ENCODE measurements around the gene PLCB2. TPM values are rescaled to one million over a fixed set of nuclear protein-coding genes. Genes with fewer than 3 reads are reported as not detected.

Gene PLCB2
- polyA plus RNA-seq, 1 donor from 2014 or later, result 7.4 TPM

GRCh38 chr15:40309344-40309862 is 1.7 kb upstream of the PLCB2 start:
- Histone ChIP-seq H3K9me2 (ENCODE audit: insufficient read depth, low read length) (no peaks in the 10 kb centered on the region), H3K27me3 (ENCODE audit: insufficient read depth, low read depth, low read length) (no peaks in the 10 kb centered on the region), H3F3A (ENCODE audit: insufficient read depth, low read length, poor library complexity, severe bottlenecking) (no peaks in the 10 kb centered on the region), H4K20me1 (ENCODE audit: insufficient read depth) (no peaks in the 10 kb centered on the region), H2AFZ (ENCODE audit: low read depth, low read length) (no peak overlapping the region), H3K9ac (ENCODE audit: low read length) (peak overlapping the region; percentile 12), H3K9me3 (ENCODE audit: low read length) (no peaks in the 10 kb centered on the region), H3K4me2 (ENCODE audit: low read length) (no peak overlapping the region), H3K79me2 (replicated peaks; ENCODE audit: insufficient read depth, low read length) (no peaks in the 10 kb centered on the region), H3K36me3 (ENCODE audit: insufficient read depth, low read length) (no peaks in the 10 kb centered on the region), H3K27ac (ENCODE audit: low read length) (no peak overlapping the region), H3K4me3 (ENCODE audit: low read length) (no peak overlapping the region)
- TF ChIP-seq POLR2AphosphoS5 (IDR thresholded peaks at IDR 0.05) (no peak), MXI1 (conservative IDR thresholded peaks at IDR 0.05; ENCODE audit: poor library complexity, severe bottlenecking) (no peak), SMC3 (conservative IDR thresholded peaks at IDR 0.05; ENCODE audit: poor library complexity) (no peak), TAF1 (IDR thresholded peaks at IDR 0.05; ENCODE audit: low read depth) (no peak)
- TF ChIP-seq, protein P1, sequence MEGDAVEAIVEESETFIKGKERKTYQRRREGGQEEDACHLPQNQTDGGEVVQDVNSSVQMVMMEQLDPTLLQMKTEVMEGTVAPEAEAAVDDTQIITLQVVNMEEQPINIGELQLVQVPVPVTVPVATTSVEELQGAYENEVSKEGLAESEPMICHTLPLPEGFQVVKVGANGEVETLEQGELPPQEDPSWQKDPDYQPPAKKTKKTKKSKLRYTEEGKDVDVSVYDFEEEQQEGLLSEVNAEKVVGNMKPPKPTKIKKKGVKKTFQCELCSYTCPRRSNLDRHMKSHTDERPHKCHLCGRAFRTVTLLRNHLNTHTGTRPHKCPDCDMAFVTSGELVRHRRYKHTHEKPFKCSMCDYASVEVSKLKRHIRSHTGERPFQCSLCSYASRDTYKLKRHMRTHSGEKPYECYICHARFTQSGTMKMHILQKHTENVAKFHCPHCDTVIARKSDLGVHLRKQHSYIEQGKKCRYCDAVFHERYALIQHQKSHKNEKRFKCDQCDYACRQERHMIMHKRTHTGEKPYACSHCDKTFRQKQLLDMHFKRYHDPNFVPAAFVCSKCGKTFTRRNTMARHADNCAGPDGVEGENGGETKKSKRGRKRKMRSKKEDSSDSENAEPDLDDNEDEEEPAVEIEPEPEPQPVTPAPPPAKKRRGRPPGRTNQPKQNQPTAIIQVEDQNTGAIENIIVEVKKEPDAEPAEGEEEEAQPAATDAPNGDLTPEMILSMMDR (IDR thresholded peaks at IDR 0.05; ENCODE audit: poor library complexity, severe bottlenecking), result no peak

DNA sequence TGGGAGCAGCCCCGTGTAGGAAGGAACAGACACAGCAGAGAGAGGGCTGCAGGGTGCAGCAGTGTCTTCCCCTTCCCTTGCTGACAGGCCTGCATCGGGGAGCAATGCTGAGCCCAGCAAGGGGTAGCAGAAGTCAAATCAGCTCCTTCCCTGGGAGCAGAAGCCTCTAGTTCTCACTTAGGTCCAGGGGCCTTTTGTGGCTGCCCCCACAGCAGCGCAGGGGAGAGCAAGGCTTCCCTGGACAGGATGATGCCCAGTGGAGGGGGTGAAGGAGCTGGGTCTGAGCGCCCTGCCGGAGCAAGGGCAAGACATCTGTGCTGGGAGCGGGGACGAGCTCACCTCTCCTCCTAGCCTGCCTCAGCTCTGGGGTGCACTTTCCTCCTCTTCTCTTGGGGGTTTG is 827 bp downstream of the PLCB2 start:
- no peaks in the 10 kb centered on the region for H4K20me1 ChIP-seq (ENCODE audit: insufficient read depth)
- H3F3A ChIP-seq (ENCODE audit: insufficient read depth, low read length, poor library complexity, severe bottlenecking), result no peaks in the 10 kb centered on the region
- H3K4me2 ChIP-seq (ENCODE audit: low read length), result no peak overlapping the region
- no peaks in the 10 kb centered on the region for H3K9me3 ChIP-seq (ENCODE audit: low read length)
- no peak overlapping the region for H3K4me3 ChIP-seq (ENCODE audit: low read length)
- no peak overlapping the region for H3K9ac ChIP-seq (ENCODE audit: low read length)
- TF ChIP-seq RAD21 (conservative IDR thresholded peaks at IDR 0.05) (no peak), EP300 (conservative IDR thresholded peaks at IDR 0.05; ENCODE audit: poor library complexity, severe bottlenecking) (no peak), MXI1 (conservative IDR thresholded peaks at IDR 0.05; ENCODE audit: poor library complexity, severe bottlenecking) (no peak), TAF1 (IDR thresholded peaks at IDR 0.05; ENCODE audit: low read depth) (no peak), POLR2AphosphoS5 (IDR thresholded peaks at IDR 0.05) (no peak), EZH2 (IDR thresholded peaks at IDR 0.05; ENCODE audit: borderline replicate concordance, insufficient read depth, low read length, poor library complexity, severe bottlenecking) (no peak), REST (IDR thresholded peaks at IDR 0.05; ENCODE audit: borderline replicate concordance) (no peak), SMC3 (conservative IDR thresholded peaks at IDR 0.05; ENCODE audit: poor library complexity) (no peak)
- TF ChIP-seq, protein P1 (IDR thresholded peaks at IDR 0.05; ENCODE audit: poor library complexity, severe bottlenecking), result no peak
- no peaks in the 10 kb centered on the region for H3K79me2 ChIP-seq (replicated peaks; ENCODE audit: insufficient read depth, low read length)
- no peak overlapping the region for H3K27ac ChIP-seq (ENCODE audit: low read length)
- H3K27me3 ChIP-seq (ENCODE audit: insufficient read depth, low read depth, low read length), result no peaks in the 10 kb centered on the region
- H3K9me2 ChIP-seq (ENCODE audit: insufficient read depth, low read length), result no peaks in the 10 kb centered on the region
- H2AFZ ChIP-seq (ENCODE audit: low read depth, low read length), result no peak overlapping the region
- H3K36me3 ChIP-seq (ENCODE audit: insufficient read depth, low read length), result no peaks in the 10 kb centered on the region
